Measurements from ENCODE around the gene MOCOS.

The MOCOS gene

GRCh38 chr18:36305375-36305774 is 118.1 kb downstream of the MOCOS start:
- DNase-seq, result no peak

GRCh38 chr18:36307513-36307912 is 120.2 kb downstream of the MOCOS start:
- no peak for DNase-seq

GRCh38 chr18:36308711-36309435 is 121.6 kb downstream of the MOCOS start:
- no peak for DNase-seq

DNA sequence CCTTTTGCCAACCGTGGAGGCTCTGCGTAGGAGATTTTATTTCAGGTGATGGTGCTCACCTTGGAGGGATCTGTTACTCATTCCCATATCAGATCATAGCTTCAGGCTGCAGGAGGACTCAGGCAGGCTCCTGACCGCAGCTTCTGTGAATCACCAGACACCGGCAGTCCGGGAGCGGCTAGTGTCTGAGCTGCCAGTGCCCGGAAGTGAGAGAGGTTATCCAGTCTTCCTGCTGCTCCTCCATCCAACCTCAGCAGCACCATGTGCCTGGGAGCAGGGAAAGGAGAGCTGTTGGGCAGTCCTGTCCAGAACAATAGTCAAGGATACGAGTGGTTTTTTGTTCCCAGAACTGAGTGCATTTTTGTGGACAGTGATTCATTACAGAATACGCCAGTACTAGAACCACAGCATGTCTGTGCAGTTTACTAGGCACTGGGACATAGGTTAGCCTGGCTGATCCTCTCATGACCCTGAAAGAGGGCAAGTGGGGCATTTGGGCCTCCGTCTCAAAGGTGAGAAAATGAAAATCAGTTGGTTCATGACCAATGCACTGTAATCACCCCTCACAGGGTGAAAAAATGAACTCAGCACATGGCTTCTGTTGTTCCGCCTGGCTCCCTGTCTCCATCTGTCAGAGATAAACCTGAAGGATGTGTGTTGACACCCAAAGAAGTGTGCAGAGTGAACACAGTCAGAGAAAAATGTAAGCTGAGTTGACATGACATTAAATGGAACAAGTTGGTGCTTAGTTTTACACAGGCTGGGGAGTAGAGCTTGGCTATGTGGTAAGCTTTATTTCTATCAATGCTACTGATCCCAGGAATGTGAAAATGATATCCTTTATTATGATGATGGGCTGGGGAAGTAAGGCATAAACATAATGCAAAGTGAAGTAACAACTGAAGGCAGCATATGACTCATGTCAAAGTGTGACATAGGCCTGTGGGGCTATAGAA is 122.4 kb downstream of the MOCOS start:
- DNase-seq, result no peak

- no peak for DNase-seq
These were observed 123.8 kb downstream of the MOCOS start for GRCh38 chr18:36311026-36311570.

DNA sequence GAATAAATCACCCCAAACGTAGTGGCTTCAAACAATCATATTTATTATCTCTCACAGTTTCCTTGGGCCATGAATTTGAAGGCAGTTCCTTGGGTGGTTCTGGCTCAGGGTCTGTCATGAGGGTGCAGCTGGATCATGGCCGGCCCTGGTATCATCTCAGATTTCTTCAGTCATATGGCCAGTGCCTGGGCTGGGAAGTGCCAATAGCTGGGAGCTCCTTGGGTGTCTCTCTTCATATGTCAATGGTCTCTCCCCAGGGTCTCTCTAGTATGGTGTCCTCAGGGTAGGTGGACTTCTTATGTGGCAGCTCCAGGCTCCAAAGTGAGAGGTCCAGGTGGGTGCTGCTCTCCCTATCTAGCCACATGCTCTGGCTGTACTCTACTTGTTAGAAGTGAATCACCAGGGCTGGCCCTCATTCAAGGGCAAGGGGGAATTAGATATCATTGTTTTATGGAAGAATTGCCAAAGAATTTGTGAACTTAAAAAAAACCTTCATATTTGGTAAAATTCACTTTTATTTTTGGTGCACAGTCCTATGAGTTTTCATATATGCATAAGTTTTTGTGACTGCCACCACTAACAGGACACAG is 125.6 kb downstream of the MOCOS start:
- DNase-seq, result no peak

- no peak for DNase-seq
These were observed 126.8 kb downstream of the MOCOS start for GRCh38 chr18:36314098-36314497.

- DNase-seq, result no peak
These were observed 127.5 kb downstream of the MOCOS start for GRCh38 chr18:36314754-36315153.

- DNase-seq, result no peak
These were observed 128.4 kb downstream of the MOCOS start for GRCh38 chr18:36315736-36316135.

DNA sequence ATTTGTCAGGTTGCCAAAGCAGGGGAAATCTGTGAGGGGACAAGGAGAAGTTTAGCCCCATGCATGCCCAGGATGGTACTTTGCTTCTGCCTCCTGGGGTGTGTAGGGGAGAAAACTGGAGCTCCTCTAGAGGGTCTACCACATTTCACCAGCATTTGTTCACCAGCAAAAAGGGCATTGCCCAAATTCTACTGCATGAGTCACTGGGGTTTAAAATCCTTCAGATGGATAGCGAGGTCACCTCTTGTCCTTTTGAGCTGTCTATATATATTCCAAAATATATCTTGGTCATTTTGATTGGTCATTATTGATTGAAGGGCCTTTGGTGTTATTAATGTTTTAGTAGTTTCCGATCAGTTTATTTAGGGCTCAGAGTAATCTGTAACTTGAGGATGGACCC is 128.9 kb downstream of the MOCOS start:
- DNase-seq, result no peak
